Measurements from ENCODE around the gene NPM1.
"Not testable (repeated sequence)": the region's sequence is repeated elsewhere in the genome, so short reads cannot be mapped to it uniquely, and the experiment has no call there.

NPM1 gene

GRCh38 chr5:171391996-171392577, 4.4 kb downstream of the NPM1 start:
- H4K20me1 ChIP-seq (ENCODE audit: insufficient read depth, low read length), result peaks cover 90% of the 10 kb centered on the region
- peak overlapping the region; percentile 93 for H3K4me2 ChIP-seq (ENCODE audit: low read length)
- peak overlapping the region; percentile 10; the same call in 1 of the 2 replicates for H3K9ac ChIP-seq (ENCODE audit: low read length)
- peaks cover 46% of the 10 kb centered on the region for H3K4me1 ChIP-seq (ENCODE audit: low read length)
- H2AFZ ChIP-seq (ENCODE audit: low read depth, low read length), result no peak overlapping the region
- H3K4me3 ChIP-seq (ENCODE audit: low read length), result peak overlapping the region; percentile 94
- H3K27ac ChIP-seq (ENCODE audit: low read length), result peak overlapping the region; percentile 6; the same call in 1 of the 2 replicates
- no peaks in the 10 kb centered on the region for H3K9me3 ChIP-seq (ENCODE audit: insufficient read depth, low read length)
- TF ChIP-seq, protein P1, sequence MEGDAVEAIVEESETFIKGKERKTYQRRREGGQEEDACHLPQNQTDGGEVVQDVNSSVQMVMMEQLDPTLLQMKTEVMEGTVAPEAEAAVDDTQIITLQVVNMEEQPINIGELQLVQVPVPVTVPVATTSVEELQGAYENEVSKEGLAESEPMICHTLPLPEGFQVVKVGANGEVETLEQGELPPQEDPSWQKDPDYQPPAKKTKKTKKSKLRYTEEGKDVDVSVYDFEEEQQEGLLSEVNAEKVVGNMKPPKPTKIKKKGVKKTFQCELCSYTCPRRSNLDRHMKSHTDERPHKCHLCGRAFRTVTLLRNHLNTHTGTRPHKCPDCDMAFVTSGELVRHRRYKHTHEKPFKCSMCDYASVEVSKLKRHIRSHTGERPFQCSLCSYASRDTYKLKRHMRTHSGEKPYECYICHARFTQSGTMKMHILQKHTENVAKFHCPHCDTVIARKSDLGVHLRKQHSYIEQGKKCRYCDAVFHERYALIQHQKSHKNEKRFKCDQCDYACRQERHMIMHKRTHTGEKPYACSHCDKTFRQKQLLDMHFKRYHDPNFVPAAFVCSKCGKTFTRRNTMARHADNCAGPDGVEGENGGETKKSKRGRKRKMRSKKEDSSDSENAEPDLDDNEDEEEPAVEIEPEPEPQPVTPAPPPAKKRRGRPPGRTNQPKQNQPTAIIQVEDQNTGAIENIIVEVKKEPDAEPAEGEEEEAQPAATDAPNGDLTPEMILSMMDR (IDR thresholded peaks at IDR 0.05; ENCODE audit: low read depth, low read length), result no peak
- no peak for TF ChIP-seq EZH2phosphoT487 (IDR thresholded peaks at IDR 0.05; ENCODE audit: low read depth)
- no peaks in the 10 kb centered on the region for H3K27me3 ChIP-seq (ENCODE audit: low read depth, low read length)
- peaks cover 98% of the 10 kb centered on the region for H3K79me2 ChIP-seq (ENCODE audit: low read length)
- peaks cover 80% of the 10 kb centered on the region for H3K36me3 ChIP-seq (replicated peaks; ENCODE audit: low read depth, low read length)

DNA sequence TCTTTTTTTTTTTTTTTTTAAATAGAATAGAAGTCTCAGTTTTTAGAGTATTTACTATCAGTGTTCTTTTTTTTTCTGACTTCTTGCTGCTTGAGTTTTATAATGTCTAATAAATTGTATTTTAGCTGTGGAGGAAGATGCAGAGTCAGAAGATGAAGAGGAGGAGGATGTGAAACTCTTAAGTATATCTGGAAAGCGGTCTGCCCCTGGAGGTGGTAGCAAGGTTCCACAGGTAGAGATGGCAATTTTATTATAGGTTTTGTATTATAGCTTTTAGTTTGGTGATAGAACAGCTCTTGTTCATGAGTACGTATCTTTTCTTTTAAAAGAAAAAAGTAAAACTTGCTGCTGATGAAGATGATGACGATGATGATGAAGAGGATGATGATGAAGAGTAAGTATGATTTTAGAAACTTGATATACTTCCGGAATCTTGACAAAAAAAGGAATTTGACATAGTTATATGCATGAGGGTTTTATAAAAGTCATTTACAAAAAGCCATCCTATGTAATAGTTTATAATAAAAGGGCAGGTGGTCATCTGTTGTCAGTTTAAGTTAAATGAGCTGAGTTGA, 5.0 kb downstream of the NPM1 start:
- H3K9ac ChIP-seq (ENCODE audit: low read length), result no peak overlapping the region
- H4K20me1 ChIP-seq (ENCODE audit: insufficient read depth, low read length), result peaks cover 96% of the 10 kb centered on the region
- H3K4me2 ChIP-seq (ENCODE audit: low read length), result peak overlapping the region; percentile 93; the same call in 1 of the 2 replicates
- TF ChIP-seq EZH2phosphoT487 (IDR thresholded peaks at IDR 0.05; ENCODE audit: low read depth), result no peak
- TF ChIP-seq, protein P1 (IDR thresholded peaks at IDR 0.05; ENCODE audit: low read depth, low read length), result no peak
- H3K79me2 ChIP-seq (ENCODE audit: low read length), result peaks cover 100% of the 10 kb centered on the region
- no peaks in the 10 kb centered on the region for H3K9me3 ChIP-seq (ENCODE audit: insufficient read depth, low read length)
- H3K4me3 ChIP-seq (ENCODE audit: low read length), result 0 out of 2 replicates have a peak overlapping the region, but pooled peaks have one; percentile 94
- no peaks in the 10 kb centered on the region for H3K27me3 ChIP-seq (ENCODE audit: low read depth, low read length)
- peaks cover 86% of the 10 kb centered on the region for H3K36me3 ChIP-seq (replicated peaks; ENCODE audit: low read depth, low read length)
- no peak overlapping the region for H2AFZ ChIP-seq (ENCODE audit: low read depth, low read length)
- H3K4me1 ChIP-seq (ENCODE audit: low read length), result peaks cover 46% of the 10 kb centered on the region
- H3K27ac ChIP-seq (ENCODE audit: low read length), result peak overlapping the region; percentile 2

DNA sequence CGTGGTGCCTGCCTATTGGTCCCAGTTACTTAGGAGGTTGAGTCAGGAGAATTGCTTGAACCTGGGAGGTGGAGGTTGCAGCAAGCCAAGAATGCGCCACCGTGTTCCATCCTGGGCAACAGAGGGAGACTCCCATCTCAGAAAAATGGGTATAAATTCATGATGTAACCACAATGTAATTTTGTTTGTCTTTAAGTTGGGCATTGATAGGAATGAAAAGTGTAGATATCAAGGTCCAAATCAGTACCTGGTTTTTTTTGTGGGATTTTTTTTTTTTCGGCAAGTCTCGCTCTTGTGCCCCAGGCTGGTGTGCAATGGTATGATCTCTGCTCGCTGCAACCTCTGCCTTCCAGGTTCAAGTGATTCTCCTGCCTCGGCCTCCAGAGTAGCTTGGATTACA, 7.4 kb downstream of the NPM1 start:
- no peak overlapping the region for H2AFZ ChIP-seq (ENCODE audit: low read depth, low read length)
- TF ChIP-seq, protein P1 (IDR thresholded peaks at IDR 0.05; ENCODE audit: low read depth, low read length), result no peak
- no peak for TF ChIP-seq EZH2phosphoT487 (IDR thresholded peaks at IDR 0.05; ENCODE audit: low read depth)
- peaks cover 39% of the 10 kb centered on the region for H3K4me1 ChIP-seq (ENCODE audit: low read length)
- H4K20me1 ChIP-seq (ENCODE audit: insufficient read depth, low read length), result peaks cover 100% of the 10 kb centered on the region
- no peaks in the 10 kb centered on the region for H3K27me3 ChIP-seq (ENCODE audit: low read depth, low read length)
- H3K9ac ChIP-seq (ENCODE audit: low read length), result no peak overlapping the region
- H3K4me3 ChIP-seq (ENCODE audit: low read length), result no peak overlapping the region
- peaks cover 88% of the 10 kb centered on the region for H3K36me3 ChIP-seq (replicated peaks; ENCODE audit: low read depth, low read length)
- no peak overlapping the region for H3K4me2 ChIP-seq (ENCODE audit: low read length)
- no peak overlapping the region for H3K27ac ChIP-seq (ENCODE audit: low read length)
- H3K79me2 ChIP-seq (ENCODE audit: low read length), result peaks cover 100% of the 10 kb centered on the region
- H3K9me3 ChIP-seq (ENCODE audit: insufficient read depth, low read length), result no peaks in the 10 kb centered on the region

DNA sequence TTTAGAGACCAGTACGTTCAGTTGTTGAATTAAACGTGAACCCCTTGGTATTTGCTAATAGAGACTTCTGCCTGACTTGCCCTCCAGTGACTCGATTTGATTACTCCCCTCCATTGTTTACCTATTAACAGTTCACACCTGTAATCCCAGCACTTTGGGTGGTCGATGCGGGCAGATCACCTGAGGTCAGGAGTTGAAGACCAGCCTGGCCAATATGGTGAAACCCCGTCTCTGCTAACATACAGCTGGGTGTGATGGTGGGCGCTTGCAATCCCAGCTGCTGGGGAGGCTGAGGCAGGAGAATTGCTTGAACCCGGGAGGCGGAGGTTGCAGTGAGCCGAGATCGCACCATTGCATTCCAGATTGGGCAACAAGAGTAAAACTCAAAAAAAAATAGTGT, 8.9 kb downstream of the NPM1 start:
- not testable (repeated sequence) for H3K9ac ChIP-seq (ENCODE audit: low read length); H3K4me2 ChIP-seq (ENCODE audit: low read length); H3K9me3 ChIP-seq (ENCODE audit: insufficient read depth, low read length); H3K27me3 ChIP-seq (ENCODE audit: low read depth, low read length); H2AFZ ChIP-seq (ENCODE audit: low read depth, low read length); H3K27ac ChIP-seq (ENCODE audit: low read length); H3K4me3 ChIP-seq (ENCODE audit: low read length)
- H3K4me1 ChIP-seq (ENCODE audit: low read length), result peaks cover 24% of the 10 kb centered on the region
- peaks cover 100% of the 10 kb centered on the region for H3K79me2 ChIP-seq (ENCODE audit: low read length)
- peaks cover 100% of the 10 kb centered on the region for H4K20me1 ChIP-seq (ENCODE audit: insufficient read depth, low read length)
- peaks cover 89% of the 10 kb centered on the region for H3K36me3 ChIP-seq (replicated peaks; ENCODE audit: low read depth, low read length)
